Osteoblast (primary cell): ENCODE results near the gene AP3B2. TPM values are rescaled to one million over a fixed set of nuclear protein-coding genes. Genes with fewer than 3 reads are reported as not detected.

ENCODE experiments used
- DNase-seq: peaks from one replicate; pipeline ENCODE4 v3.0.0; 2011; ENCODE audit warnings: low spot score, mixed read lengths; ENCODE audit not compliant: insufficient read length; ENCODE audit errors: missing footprints
- H2AFZ ChIP-seq: 2 replicates; pipeline ENCODE4 v1.6.0; 2011; ENCODE audit warnings: mild to moderate bottlenecking, low read length
- H3K27ac ChIP-seq: 2 replicates; pipeline ENCODE4 v1.5.1; 2011; ENCODE audit warnings: mild to moderate bottlenecking, low read depth, low read length, moderate library complexity
- H3K27me3 ChIP-seq: 2 replicates; pipeline ENCODE4 v1.6.0; 2012; ENCODE audit warnings: mild to moderate bottlenecking, control low read depth, inconsistent platforms, low read length, moderate library complexity; ENCODE audit not compliant: insufficient read depth
- H3K36me3 ChIP-seq: 2 replicates; pipeline ENCODE4 v1.5.1; 2011; ENCODE audit warnings: mild to moderate bottlenecking, low read length, control low read depth, moderate library complexity; ENCODE audit not compliant: insufficient read depth
- H3K4me1 ChIP-seq: 2 replicates; pipeline ENCODE4 v1.5.1; 2011; ENCODE audit warnings: mild to moderate bottlenecking, low read length, control low read depth, moderate library complexity; ENCODE audit not compliant: insufficient read depth
- H3K4me2 ChIP-seq: 2 replicates; pipeline ENCODE4 v1.6.0; 2011; ENCODE audit warnings: mild to moderate bottlenecking, low read length; ENCODE audit not compliant: insufficient read depth
- H3K4me3 ChIP-seq: fragments of 200-600 bp; sonication (generic); 3 replicates; pipeline ENCODE4 v1.5.1; 2012; ENCODE audit warnings: mild to moderate bottlenecking, low read length, inconsistent platforms; ENCODE audit not compliant: insufficient read depth
- H3K79me2 ChIP-seq: 2 replicates; pipeline ENCODE4 v1.6.0; 2012; ENCODE audit warnings: mild to moderate bottlenecking, low read length, control low read depth, inconsistent platforms; ENCODE audit not compliant: insufficient read depth
- H3K9me3 ChIP-seq: 2 replicates; pipeline ENCODE4 v1.5.1; 2011; ENCODE audit warnings: low read depth, low read length, control low read depth
- H4K20me1 ChIP-seq: 2 replicates; pipeline ENCODE4 v1.6.0; 2012; ENCODE audit warnings: mild to moderate bottlenecking, low read length, control low read depth; ENCODE audit not compliant: insufficient read depth
- CTCF ChIP-seq: IDR thresholded peaks from 2 replicates; pipeline ENCODE4 v1.5.1; 2011; ENCODE audit warnings: mild to moderate bottlenecking, low read depth, low read length, moderate library complexity; ENCODE audit errors: extremely low read depth
- total RNA-seq: library from RNA; depleted of rRNA; stranded (reverse); fragments of >200 nt; gene quantifications from 2 replicates; pipeline ENCODE4 v1.2.3, GENCODE V29; 2012

Gene AP3B2
- total RNA-seq, 1 donor, result 0.36 TPM

DNA sequence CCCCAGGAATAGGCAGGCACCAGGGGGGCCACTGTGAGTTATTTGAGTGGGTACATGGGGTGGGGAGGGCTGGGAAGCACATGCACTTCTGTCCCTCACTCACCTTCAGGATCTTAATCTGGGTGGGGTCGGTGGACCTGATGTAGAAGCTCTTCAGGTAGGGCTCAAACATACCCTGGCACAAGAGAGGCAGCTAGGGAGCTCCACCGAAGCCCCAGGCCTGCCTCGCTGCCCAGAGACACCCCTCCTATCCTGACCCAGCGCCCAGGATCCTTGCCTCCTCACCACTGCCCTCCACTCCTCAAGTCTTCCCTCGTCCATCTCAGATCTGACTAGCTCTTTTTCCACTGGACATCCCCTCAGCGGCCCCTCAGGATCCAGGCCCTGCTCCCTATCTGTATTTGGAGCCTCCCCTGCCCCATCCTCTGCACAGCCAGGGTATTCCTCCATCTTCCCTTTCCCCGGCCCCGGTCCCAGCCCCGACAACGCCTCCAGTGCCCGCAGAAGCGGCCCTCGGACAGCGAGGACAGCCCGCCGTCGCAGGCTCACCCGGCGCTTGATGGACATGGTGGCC lies 30.0 kb downstream of the AP3B2 start:
- Histone ChIP-seq H4K20me1 (no peaks in the 10 kb centered on the region), H3K4me3 (no peak overlapping the region), H3K9me3 (no peaks in the 10 kb centered on the region), H3K27me3 (peaks cover 18% of the 10 kb centered on the region), H2AFZ (no peak overlapping the region), H3K4me1 (no peaks in the 10 kb centered on the region), H3K79me2 (no peaks in the 10 kb centered on the region), H3K4me2 (no peak overlapping the region), H3K27ac (no peak overlapping the region), H3K36me3 (no peaks in the 10 kb centered on the region)
- TF ChIP-seq CTCF, result no peak
- DNase-seq, result no peak

DNA sequence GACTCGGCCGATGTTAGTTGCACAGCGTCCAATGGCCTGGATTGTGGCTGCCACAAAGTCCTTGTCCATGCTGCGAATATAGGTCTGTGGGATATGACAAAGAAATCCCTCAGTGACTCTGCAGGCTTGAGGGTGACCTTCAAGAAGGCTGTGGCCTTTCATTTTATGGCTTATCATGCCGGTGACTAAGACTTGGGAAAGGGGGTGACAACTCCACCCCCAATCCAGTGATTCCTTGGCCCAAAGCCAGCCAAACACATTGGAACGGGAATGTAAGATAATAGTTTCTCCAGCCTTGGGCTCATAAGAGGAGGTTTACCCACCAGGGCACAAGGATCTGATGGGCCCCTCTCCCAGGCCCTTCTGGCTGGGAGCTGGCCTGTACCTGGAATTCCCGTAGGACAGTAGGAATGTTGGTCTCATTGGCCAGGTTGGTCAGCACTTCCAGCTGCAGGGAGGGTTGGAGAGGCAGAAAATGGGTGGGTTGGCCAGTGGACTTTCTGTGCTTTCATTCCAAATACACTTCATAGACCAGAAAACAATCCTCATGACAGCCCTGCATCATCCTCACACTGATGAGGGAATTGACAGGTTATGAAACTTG lies 31.9 kb downstream of the AP3B2 start:
- H3K4me3 ChIP-seq, result no peak overlapping the region
- H3K4me2 ChIP-seq, result no peak overlapping the region
- peak; percentile 47 for DNase-seq
- no peaks in the 10 kb centered on the region for H3K4me1 ChIP-seq
- no peaks in the 10 kb centered on the region for H3K9me3 ChIP-seq
- no peak overlapping the region for H2AFZ ChIP-seq
- H3K27me3 ChIP-seq, result peaks cover 18% of the 10 kb centered on the region
- H4K20me1 ChIP-seq, result no peaks in the 10 kb centered on the region
- TF ChIP-seq CTCF, result no peak
- H3K79me2 ChIP-seq, result no peaks in the 10 kb centered on the region
- H3K36me3 ChIP-seq, result no peaks in the 10 kb centered on the region
- H3K27ac ChIP-seq, result no peak overlapping the region

DNA sequence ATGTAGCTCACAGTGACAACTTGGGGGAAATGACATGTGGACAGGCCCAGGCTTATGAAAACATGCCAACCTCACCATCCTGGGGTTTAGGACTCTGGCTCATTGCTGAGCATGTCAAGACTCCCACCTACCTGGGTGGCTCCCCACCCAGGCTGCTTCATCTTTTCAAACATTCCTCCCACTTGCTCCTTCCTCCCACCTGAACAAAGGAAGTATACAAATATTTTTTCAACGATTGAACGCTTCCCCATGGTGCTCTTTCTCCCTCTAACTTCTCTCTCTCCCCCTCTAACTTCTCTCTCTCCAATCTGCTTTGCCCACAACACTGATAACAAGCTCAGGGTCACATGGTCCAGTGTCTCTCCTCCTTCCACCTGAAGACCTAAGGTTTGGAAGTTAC lies 34.8 kb downstream of the AP3B2 start:
- no peak overlapping the region for H3K4me2 ChIP-seq
- no peaks in the 10 kb centered on the region for H3K79me2 ChIP-seq
- no peak for DNase-seq
- H3K27me3 ChIP-seq, result peaks cover 8% of the 10 kb centered on the region
- no peak overlapping the region for H2AFZ ChIP-seq
- no peaks in the 10 kb centered on the region for H3K36me3 ChIP-seq
- H4K20me1 ChIP-seq, result no peaks in the 10 kb centered on the region
- no peaks in the 10 kb centered on the region for H3K9me3 ChIP-seq
- no peak for TF ChIP-seq CTCF
- H3K4me3 ChIP-seq, result no peak overlapping the region
- no peak overlapping the region for H3K27ac ChIP-seq
- no peaks in the 10 kb centered on the region for H3K4me1 ChIP-seq

DNA sequence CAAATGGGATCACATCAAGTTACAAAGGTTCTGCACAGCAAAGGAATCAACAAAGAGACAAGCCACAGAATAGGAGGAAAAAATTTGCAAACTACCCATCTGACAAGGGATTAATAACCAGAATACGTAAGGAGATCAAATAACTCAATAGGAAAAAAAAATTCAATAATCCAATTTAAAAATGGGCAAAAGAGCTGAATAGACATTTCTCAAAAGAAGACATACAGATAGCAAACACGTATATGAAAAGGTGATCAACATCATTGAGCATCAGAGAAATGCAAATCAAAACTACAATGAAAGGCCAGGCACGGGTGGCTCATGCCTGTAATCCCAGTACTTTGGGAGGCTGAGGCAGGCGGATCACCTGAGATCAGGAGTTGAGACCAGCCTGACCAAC lies 39.0 kb downstream of the AP3B2 start:
- no peak for DNase-seq
- H3K4me3 ChIP-seq, result no peak overlapping the region
- H3K4me1 ChIP-seq, result no peaks in the 10 kb centered on the region
- no peaks in the 10 kb centered on the region for H3K9me3 ChIP-seq
- no peak overlapping the region for H3K27ac ChIP-seq
- H3K4me2 ChIP-seq, result no peak overlapping the region
- TF ChIP-seq CTCF, result no peak
- H4K20me1 ChIP-seq, result no peaks in the 10 kb centered on the region
- H3K36me3 ChIP-seq, result no peaks in the 10 kb centered on the region
- H3K79me2 ChIP-seq, result no peaks in the 10 kb centered on the region
- H3K27me3 ChIP-seq, result no peaks in the 10 kb centered on the region
- no peak overlapping the region for H2AFZ ChIP-seq
